IPS-NIHi7 (cell line): Measurements from ENCODE around the gene DENND4B.
A peak's percentile ranks its signal among the peaks of the same experiment; 100 is the strongest.
"Not testable (repeated sequence)": the region's sequence is repeated elsewhere in the genome, so short reads cannot be mapped to it uniquely, and the experiment has no call there.

Experiments
- DNase-seq: peaks from one replicate; pipeline ENCODE4 v3.0.0; 2012; ENCODE audit warnings: mixed read lengths; ENCODE audit errors: extremely low spot score

Gene DENND4B

GRCh38 chr1:153926405-153926804 is 20.1 kb downstream of the DENND4B start:
- no peak for DNase-seq

DNA sequence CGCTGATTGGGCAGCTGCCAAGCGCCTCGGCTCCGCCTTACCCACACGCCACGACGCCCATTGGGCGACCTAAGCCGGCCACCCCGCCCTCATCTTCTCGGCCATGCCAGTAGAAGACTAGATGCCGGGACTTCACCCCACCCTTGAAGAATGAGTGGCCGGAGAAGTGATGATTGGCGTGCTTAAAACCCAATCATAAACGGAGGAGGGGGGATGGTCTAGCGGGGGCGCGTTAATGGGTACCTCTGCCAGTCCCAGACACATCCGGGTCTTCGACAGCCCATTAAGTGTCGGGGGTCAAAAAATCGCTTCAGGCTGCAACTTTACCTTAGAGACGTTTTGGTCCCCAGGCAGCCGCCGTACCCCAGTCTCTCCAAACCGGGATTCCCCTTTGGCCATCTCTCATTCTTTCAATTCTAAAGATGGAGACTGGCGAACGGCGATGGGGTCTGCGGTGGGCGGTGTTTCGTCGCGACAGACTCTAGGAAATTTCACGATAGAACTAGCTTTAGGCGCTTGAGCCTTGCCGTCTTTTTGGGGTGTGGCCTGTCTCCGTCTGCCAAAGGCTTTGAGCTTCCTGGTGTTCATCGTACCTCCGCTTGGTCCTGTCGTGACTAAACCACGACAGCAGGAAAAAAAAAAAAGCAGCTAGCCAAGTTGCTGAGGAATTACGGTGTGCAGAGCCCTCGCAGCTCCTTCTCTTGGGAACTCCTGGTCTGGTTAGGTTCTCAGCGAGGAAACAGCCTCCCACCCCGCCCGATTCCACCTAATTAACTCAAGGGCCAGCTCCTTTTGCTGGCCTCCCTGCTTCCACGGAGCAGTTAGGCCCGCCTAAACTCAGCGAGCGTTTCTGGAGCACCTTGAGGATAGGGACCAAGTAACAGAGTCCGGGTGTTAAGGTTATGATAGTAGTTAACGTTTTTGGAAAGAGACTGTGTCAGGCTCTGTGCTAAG is 23.3 kb downstream of the DENND4B start, which contains the start of gene GATAD2B:
Gene GATAD2B (minus strand): TSS at position 1 of the 954 bp plus-strand sequence. CDS start 94,625 bp downstream, outside the sequence.
- DNase-seq: peak; percentile 98

DNA sequence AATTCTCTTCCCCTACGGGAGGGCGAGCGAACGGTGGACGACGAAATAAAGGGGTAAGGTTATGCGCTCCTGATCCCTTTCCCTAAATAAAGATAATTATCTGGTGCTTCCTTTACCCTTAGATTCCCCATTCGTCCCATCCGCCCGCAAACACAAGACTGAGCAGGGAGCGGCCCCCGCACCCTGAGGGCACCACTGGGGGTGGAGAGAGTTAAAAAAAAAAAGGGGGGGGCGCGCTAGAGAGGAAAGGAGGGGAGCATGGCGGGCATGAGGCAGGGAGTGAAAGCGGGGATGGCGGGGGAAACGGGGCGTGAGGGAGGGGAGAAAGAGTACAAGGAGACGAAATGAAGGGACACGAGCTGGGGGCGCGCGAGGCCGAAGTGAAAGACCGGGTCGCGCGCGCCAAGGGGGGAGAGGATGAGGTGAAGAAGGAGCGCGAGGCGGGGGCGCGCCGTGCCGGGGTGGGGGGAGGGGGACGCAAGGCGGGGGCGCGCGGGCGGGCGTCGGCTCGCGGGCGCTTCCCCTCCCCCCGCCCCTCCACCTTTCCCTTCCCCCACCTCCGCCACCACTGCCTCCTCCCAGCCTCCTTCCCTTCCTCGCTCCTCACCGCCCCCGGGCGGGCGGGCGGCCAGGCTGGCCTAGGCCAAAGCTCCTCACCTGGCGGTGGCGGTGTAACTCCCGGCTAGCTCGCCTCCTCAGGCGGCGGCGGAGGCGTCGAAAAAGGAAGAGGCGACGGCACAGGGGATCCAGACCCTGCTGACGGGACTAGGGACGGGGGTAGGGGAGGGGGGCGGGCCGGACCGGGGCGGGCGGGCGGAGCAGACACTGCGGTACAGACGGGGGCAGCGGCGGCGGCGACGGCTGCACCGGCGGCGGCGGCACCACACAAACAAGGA is 24.2 kb downstream of the DENND4B start:
- peak; percentile 73 for DNase-seq

DNA sequence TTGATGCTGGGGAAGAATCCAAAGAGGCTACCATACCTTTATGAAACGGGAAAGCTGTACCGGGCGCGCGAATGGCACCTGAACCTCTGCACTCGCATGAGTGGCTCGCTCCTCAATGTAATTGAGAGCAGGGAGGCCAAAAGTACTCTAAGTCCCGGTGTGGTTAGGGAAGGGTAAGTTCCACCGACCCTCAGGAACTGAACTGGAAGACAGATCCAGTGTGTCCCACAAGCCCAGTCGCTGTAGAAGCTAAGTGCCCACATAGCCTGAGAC is 24.8 kb downstream of the DENND4B start:
- peak; percentile 19 for DNase-seq

DNA sequence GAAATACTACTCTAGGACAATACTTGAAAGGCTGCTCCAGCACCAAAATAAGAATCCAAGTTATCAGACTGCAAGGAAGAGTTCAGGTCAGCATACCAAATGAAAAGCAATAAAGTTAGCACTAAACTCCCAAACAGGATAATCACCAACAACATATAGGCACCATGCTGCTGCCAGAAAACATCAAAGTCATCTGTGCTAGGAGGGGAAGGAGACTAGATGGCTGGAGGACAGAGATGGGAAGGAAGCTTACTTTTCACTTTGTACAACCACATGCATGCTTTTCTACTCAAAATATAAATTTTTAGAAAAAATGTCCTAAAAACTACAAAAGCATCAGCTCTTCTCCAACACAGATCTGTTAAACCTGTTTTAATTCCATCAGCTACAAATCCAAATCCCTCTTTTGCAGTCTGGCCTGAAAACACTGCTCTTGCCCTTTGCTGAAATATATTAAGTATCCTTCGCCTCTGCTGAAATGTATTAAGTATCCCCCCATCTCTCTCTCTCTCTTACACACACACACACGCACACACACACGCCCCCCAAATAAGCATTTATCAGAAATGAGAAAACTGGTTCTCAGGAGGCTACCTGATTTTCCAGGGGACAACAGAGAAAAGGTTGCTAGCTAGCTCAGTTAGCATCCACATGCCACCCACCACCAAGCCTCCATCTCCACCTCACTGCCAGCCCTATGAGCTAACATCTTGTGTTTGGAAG is 25.3 kb downstream of the DENND4B start:
- DNase-seq: no peak

GRCh38 chr1:153919876-153920852 is 26.4 kb downstream of the DENND4B start:
- no peak for DNase-seq

GRCh38 chr1:153916297-153916696 is 30.2 kb downstream of the DENND4B start:
- DNase-seq: no peak

- no peak for DNase-seq
These were observed 34.2 kb downstream of the DENND4B start for GRCh38 chr1:153912349-153912748.

- DNase-seq: not testable (repeated sequence)
These were observed 36.0 kb downstream of the DENND4B start for GRCh38 chr1:153910560-153910959.

DNA sequence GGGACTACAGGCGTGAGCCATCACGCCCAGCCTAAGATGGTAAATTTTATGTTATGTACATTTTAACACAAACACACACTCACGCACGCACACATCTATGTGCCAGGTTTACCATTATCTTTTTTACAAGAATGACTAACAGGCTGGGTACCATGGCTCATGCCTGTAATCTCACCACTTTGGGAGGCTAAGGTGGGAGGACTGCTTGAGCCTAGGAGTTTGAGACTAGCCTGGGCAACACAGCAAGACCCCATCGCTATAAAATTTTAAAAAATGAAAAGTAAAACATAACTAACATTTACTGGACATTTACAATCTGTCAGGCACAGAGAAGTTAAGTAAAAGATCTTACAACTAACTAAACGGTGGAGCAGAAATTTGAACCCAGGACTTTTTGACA is 38.4 kb downstream of the DENND4B start:
- no peak for DNase-seq

- no peak for DNase-seq
These were observed 39.4 kb downstream of the DENND4B start for GRCh38 chr1:153907134-153907533.

- DNase-seq: no peak
These were observed 40.1 kb downstream of the DENND4B start for GRCh38 chr1:153906396-153906795.

DNA sequence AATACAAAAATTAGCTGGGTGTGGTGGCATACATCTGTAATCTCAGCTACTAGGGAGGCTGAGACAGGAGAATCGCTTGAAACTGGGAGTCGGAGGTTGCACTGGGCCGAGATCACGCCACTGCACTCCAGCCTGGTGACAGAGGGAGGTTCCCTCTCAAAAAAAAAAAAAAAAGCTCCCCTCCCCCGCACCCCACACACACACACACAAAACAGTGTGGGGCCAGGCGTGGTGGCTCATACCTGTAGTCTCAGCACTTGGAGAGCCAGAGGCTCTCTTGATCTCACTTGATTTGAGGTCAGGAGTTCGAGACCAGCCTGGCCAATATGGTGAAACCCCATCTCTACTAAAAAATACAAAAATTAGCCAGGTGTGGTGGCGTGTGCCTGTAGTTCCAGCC is 40.6 kb downstream of the DENND4B start:
- not testable (repeated sequence) for DNase-seq

DNA sequence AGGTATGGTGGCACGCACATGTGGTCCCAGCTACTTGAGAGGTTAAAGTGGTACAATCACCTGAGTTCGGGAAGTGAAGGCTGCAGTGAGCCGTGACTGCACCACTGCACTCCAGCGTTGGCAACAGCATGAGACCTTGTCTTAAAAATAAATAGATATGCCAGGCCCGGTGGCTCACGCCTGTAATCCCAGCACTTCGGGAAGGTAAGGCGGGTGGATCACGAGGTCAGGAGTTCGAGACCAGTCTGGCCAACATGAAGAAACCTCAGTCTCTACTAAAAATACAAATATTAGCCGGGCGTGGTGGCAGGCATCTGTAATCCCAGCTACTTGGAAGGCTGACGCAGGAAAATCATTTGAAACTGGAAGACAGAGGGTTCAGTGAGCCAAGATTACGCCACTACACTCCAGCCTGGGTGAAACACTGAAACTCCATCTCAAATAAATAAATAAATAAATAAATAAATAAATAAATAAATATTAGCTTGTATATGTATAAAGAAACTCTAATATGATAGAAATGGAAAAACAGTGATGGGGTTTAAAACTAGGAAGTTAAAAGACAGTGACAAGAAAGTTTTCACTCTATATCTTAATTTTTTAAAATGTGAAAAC is 42.6 kb downstream of the DENND4B start:
- no peak for DNase-seq

- no peak for DNase-seq
These were observed 47.0 kb downstream of the DENND4B start for GRCh38 chr1:153899509-153899908.

GRCh38 chr1:153895866-153896265 is 50.7 kb downstream of the DENND4B start:
- DNase-seq: not testable (repeated sequence)

DNA sequence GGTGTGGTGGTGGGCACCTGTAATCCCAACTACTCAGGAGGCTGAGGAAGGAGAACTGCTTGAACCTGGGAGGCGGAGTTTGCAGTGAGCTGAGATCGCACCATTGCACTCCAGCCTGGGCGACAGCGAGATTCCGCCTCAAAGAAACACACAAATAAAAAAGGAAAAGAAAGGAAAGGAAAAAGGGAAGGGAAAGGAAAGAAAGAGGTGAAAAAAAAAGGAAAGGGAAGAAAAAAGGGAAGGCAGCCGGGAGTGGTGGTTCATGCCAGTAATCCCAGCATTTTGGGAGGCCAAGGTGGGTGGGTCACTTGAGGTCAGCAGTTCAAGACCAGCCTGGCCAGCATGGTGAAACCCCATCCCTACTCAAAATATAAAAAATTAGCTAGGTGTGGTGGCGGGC is 55.5 kb downstream of the DENND4B start:
- not testable (repeated sequence) for DNase-seq

GRCh38 chr1:153888533-153888932 is 58.0 kb downstream of the DENND4B start:
- no peak for DNase-seq

- DNase-seq: no peak
These were observed 60.4 kb downstream of the DENND4B start for GRCh38 chr1:153886127-153886526.

DNA sequence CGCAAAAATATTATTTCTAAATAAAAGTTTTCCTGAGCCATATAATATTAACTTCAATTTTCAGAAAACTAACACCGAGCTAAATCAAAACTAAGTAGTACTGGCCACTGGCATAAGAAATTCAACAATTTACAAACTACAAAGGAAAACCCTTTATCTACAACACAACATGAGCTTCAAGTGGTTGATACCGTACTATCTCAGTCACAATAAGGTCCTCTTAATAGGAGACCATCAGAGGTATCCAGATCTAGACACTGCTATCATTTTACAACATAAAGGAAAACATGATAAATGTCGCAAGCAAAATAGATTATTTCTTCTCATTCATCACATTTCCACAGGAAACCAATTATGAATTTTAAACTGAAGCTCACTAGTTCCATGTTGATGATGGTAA is 63.3 kb downstream of the DENND4B start:
- DNase-seq: no peak
